HL-60 (cell line): ENCODE results near the gene GPX4.

Experiments used
- CTCF ChIP-seq: IDR thresholded peaks from one replicate; pipeline ENCODE4 v1.5.1; 2011; ENCODE audit warnings: low read length, control low read depth, inconsistent platforms; ENCODE audit not compliant: insufficient read depth
- GABPA ChIP-seq: IDR thresholded peaks from 2 replicates; pipeline ENCODE4 v1.6.1; 2012; ENCODE audit warnings: low read depth
- REST ChIP-seq: IDR thresholded peaks from 2 replicates; pipeline ENCODE4 v1.6.1; 2012; ENCODE audit warnings: low read depth; ENCODE audit not compliant: insufficient replicate concordance

GRCh38 chr19:1087813-1088415, 15.9 kb upstream of the GPX4 start:
- TF ChIP-seq CTCF: no peak
- TF ChIP-seq REST: no peak
- no peak; the same call in 1 of the 2 replicates for TF ChIP-seq GABPA
